ENCODE measurements around the gene USP32.
"Not testable (repeated sequence)": the region's sequence is repeated elsewhere in the genome, so short reads cannot be mapped to it uniquely, and the experiment has no call there.

USP32 gene

GRCh38 chr17:60392042-60392844, at the start of gene USP32:
USP32 (minus strand) TSS chr17:60392133; CDS start chr17:60391939, 194 bp downstream.
- DNase-seq (ENCODE audit: insufficient read length, low spot score) (peak; percentile 95), FAIRE-seq (peak; percentile 88)
- peak; percentile 81 for TF ChIP-seq POLR2A (IDR thresholded peaks at IDR 0.05; ENCODE audit: low read depth, low read length)

DNA sequence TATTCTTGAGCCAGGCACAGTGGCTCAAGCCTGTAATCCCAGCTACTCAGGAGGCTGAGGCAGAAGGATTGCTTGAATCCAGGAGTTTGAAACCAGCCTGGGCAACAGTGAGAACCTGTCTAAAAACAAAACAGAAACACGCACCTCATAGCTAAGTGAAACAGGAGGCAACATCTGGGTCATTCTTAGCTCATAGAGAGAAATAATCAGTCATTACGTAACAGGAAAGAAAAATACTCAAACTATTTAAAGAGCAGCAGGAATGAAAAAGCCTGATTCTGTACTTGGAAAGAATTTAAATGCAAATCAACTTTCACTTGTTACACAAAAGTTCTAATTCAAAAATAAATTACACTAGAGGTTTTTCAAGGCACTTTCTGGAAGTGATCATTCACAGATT, 47.6 kb upstream of the USP32 start:
- TF ChIP-seq POLR2A (IDR thresholded peaks at IDR 0.05; ENCODE audit: low read depth, low read length): no peak
- DNase-seq (ENCODE audit: insufficient read length, low spot score) (no peak), FAIRE-seq (no peak)

- DNase-seq (ENCODE audit: insufficient read length, low spot score) (no peak), FAIRE-seq (no peak)
- TF ChIP-seq POLR2A (IDR thresholded peaks at IDR 0.05; ENCODE audit: low read depth, low read length): no peak
Measured at GRCh38 chr17:60436676-60437075, 44.7 kb upstream of the USP32 start.

GRCh38 chr17:60435244-60436167, 43.6 kb upstream of the USP32 start:
- DNase-seq (ENCODE audit: insufficient read length, low spot score) (peak; percentile 77), FAIRE-seq (peak; percentile 85)
- TF ChIP-seq POLR2A (IDR thresholded peaks at IDR 0.05; ENCODE audit: low read depth, low read length): no peak

DNA sequence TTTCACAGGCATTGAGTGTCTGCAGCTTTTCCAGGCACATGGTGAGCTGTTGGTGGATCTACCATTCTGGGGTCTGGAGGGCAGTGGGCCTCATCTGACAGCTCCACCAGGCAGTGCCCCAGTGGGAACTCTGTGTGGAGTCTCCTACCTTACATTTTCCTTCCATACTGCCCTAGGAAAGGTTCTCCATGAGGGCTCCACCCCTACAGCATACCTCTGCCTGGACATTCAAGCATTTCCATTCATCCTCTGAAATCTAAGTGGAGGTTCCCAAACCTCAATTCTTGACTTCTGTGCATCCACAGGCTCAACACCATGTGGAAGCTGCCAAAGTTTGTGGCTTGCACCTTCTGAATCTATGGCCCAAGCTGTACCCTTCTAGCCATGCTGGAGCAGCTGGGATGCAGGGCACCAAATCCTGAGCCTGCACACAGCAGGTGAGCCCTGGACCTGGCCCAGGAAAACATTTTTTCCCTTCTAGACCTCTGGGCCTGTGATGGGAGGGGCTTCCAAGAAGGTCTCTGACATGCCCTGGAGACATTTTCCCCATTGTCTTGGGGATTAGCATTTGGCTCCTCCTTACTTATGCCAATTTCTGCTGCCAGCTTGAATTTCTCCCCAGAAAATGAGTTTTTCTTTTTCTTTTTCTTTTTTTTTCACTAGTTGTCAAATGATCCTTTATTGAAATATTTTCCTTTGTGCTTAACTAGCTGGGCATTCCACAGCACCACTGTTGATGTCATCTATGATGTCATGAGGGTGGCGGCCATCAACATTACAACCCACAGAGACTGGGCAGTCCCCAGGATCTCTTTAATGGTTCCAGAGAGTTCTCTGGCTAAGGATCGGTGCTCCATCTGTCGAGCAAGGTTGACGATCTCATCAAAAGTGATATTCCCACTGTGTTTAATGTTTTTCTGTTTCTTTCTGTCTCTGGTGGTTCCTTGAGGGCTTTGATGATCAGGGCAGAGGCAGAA, 41.4 kb upstream of the USP32 start:
- not testable (repeated sequence) for DNase-seq (ENCODE audit: insufficient read length, low spot score); FAIRE-seq

GRCh38 chr17:60430561-60430960, 38.6 kb upstream of the USP32 start:
- FAIRE-seq; DNase-seq (ENCODE audit: insufficient read length, low spot score): not testable (repeated sequence)

GRCh38 chr17:60428491-60428890, 36.6 kb upstream of the USP32 start:
- DNase-seq (ENCODE audit: insufficient read length, low spot score); FAIRE-seq: not testable (repeated sequence)

GRCh38 chr17:60426596-60426995, 34.7 kb upstream of the USP32 start:
- DNase-seq (ENCODE audit: insufficient read length, low spot score) (no peak), FAIRE-seq (no peak)
- no peak for TF ChIP-seq POLR2A (IDR thresholded peaks at IDR 0.05; ENCODE audit: low read depth, low read length)

- FAIRE-seq (no peak), DNase-seq (ENCODE audit: insufficient read length, low spot score) (no peak)
- TF ChIP-seq POLR2A (IDR thresholded peaks at IDR 0.05; ENCODE audit: low read depth, low read length): no peak
Measured at GRCh38 chr17:60425626-60426025, 33.7 kb upstream of the USP32 start.

DNA sequence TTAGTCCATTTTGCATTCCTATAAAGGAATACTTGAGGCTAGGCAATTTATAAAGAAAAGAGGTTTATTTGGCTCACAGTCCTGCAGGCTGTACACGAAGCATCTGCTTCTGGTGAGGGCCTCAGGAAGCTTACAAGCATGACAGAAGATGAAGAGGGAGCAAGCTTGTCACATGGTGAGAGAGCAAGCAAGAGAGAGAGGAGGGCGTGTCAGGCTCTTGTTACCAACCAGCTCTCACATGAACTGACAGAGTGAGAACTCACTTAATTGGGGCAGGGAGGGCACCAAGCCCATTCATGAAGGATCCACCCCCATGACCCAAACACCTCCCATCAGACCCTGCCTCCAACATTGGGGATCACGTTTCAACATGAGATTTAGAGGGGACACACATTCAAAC, 31.9 kb upstream of the USP32 start:
- no peak for TF ChIP-seq POLR2A (IDR thresholded peaks at IDR 0.05; ENCODE audit: low read depth, low read length)
- FAIRE-seq (no peak), DNase-seq (ENCODE audit: insufficient read length, low spot score) (no peak)

DNA sequence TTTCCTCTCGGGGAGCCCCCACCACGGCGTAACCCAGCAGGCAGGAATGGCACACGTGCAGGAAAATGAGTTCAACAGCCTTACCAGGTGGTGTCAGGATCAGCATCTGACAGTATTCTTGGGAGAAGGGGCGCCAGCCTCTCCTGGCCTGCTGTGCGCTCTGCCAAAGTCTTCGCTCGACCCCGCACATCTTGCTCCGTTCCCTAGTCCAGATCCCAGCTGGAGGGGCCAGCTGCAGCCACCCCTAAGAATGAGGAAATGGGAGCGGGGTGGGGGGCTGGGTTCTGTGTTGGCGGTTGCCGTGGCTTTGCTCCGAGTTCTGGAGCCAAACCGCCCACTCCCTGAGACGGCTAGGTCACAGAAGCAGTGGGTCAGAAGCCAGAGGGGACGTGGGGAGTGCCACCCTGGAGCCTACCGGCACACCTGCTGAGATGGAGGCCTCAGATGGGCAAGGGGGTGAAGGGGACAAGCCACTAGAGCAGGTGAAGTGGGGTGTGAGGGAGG, 30.3 kb upstream of the USP32 start, which contains the start of gene CHCT1:
Gene CHCT1 (plus strand): TSS at position 328 of the 504 bp plus-strand sequence. CDS start 104 bp downstream, at position 432.
- DNase-seq (ENCODE audit: insufficient read length, low spot score): no peak
- TF ChIP-seq POLR2A (IDR thresholded peaks at IDR 0.05; ENCODE audit: low read depth, low read length): no peak
- FAIRE-seq: no peak

DNA sequence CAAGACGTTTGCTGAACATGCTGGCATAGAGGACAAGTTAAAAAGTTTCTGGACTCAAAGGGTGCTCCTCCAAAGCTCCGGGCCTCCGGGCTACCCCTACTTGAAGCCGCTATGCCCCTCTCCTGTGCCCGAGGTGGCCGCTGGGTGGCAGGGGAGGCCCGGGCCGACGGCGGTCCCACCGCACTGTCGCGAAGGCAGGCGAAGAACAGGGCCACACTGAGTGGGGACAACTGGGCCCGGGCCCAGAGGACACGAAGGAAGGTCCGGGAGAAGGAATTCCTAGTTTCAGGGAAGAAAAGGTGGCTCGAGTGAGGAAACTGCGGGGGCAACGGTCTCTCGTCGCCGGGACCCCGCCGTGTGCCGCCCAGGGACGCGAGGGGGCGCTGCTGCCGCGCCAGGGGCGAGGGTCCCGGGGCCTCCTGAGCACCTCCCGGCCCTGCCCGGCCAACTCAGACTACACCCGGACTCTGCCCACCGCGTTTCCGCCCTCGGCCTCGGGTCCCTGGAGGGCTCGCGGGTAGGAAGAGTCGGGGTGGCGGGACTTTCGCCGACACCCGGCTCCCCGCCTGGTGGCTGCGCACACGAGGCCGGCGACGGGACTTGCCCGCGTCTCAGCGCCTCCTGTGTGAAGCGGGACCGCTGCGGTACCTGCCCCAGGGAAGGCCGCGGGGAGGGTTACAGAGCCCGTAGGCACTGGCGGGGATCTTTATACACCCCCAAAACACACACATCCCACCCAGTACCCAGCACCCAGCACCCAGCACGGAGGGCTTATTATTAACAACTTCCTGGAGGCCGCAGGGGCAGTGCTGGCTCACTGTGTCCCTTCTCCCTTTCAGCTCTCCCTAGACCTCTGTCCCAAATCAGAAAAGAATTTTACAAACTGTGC, 29.6 kb upstream of the USP32 start:
- TF ChIP-seq POLR2A (IDR thresholded peaks at IDR 0.05; ENCODE audit: low read depth, low read length): no peak
- DNase-seq (ENCODE audit: insufficient read length, low spot score): no peak
- no peak for FAIRE-seq

DNA sequence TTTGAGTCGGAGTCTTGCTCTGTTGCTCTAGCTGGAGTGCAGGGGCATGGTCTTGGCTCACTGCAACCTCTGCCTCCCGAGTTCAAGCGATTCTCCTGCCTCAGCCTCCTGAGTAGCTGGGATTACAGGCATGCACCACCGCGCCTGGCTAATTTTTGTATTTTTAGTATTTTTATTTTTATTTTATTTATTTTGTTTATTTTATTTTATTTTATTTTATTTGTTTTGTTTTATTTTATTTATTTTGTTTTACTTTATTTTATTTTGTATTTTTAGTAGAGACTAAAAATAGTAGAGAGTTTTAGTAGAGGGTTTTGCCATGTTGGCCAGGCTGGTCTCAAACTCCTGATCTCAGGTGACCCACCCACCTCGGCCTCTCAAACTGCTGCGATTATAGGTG, 27.9 kb upstream of the USP32 start:
- not testable (repeated sequence) for FAIRE-seq; DNase-seq (ENCODE audit: insufficient read length, low spot score)

- not testable (repeated sequence) for DNase-seq (ENCODE audit: insufficient read length, low spot score)
Measured at GRCh38 chr17:60419003-60419402, 27.1 kb upstream of the USP32 start.

More at GRCh38 chr17:60419003-60419402, 27.1 kb upstream of the USP32 start:
- not testable (repeated sequence) for FAIRE-seq
